IMR-90 (cell line): ENCODE data around the gene SDHA. TPM values are rescaled to one million over a fixed set of nuclear protein-coding genes. Genes with fewer than 3 reads are reported as not detected.

Experiments used
- ATAC-seq: fragments of 200-7000 bp; cut with Tn5 transposase; 2 replicates; pipeline ENCODE4 v1.9.1; 2020; ENCODE audit warnings: low read depth, mild to moderate bottlenecking, moderate library complexity
- BruUV-seq: library from RNA; stranded (reverse); fragments of 400-500 nt; replicated peaks from 2 replicates; lab custom pipeline; 2021; lab: Mats Ljungman, UMichigan
- CTCF ChIA-PET: fragments of 300-600 bp; formaldehyde crosslinking; extraction: SDS; loops from one replicate; lab custom pipeline; 2021; ENCODE audit warnings: antibody characterized with exemption; lab: Yijun Ruan, JAX
- POLR2A ChIA-PET: fragments of 300-600 bp; sonication (Branson Sonifier 250); formaldehyde crosslinking; loops from one replicate; lab custom pipeline; 2022; ENCODE audit warnings: antibody characterized with exemption; ENCODE audit not compliant: unreplicated experiment; lab: Charles Lee
- DNase-seq: peaks from one replicate; pipeline ENCODE4 v3.0.0; 2013
- H2AFZ ChIP-seq: replicated peaks from 2 replicates; pipeline ENCODE3; 2013; ENCODE audit warnings: low read length, mild to moderate bottlenecking; ENCODE audit not compliant: poor library complexity
- H2AK5ac ChIP-seq: 2 replicates; pipeline ENCODE4 v1.6.1; 2013; ENCODE audit warnings: low read depth, low read length, inconsistent platforms
- H2AK9ac ChIP-seq: replicated peaks from 2 replicates; pipeline ENCODE3; 2013; ENCODE audit warnings: mild to moderate bottlenecking, low read depth, low read length, moderate library complexity; ENCODE audit not compliant: poor library complexity
- H2BK120ac ChIP-seq: 2 replicates; pipeline ENCODE4 v1.6.1; 2013; ENCODE audit warnings: low read depth, low read length, inconsistent platforms
- H2BK15ac ChIP-seq: 3 replicates; pipeline ENCODE4 v1.6.1; 2013; ENCODE audit warnings: low read depth, low read length, inconsistent platforms
- H2BK20ac ChIP-seq: 2 replicates; pipeline ENCODE4 v1.6.1; 2013; ENCODE audit warnings: low read depth, mild to moderate bottlenecking, inconsistent platforms, low read length, moderate library complexity
- H2BK5ac ChIP-seq: 2 replicates; pipeline ENCODE4 v1.6.1; 2013; ENCODE audit warnings: mild to moderate bottlenecking, low read depth, low read length, inconsistent platforms; ENCODE audit not compliant: poor library complexity, severe bottlenecking
- H3K14ac ChIP-seq: replicated peaks from 2 replicates; pipeline ENCODE4 v1.6.1; 2013; ENCODE audit warnings: low read depth, low read length, inconsistent platforms
- H3K18ac ChIP-seq: 2 replicates; pipeline ENCODE4 v1.6.1; 2013; ENCODE audit warnings: low read depth, low read length, control low read depth
- H3K23ac ChIP-seq: 2 replicates; pipeline ENCODE4 v1.6.1; 2013; ENCODE audit warnings: low read depth, low read length, inconsistent platforms
- H3K27ac ChIP-seq: 2 replicates; pipeline ENCODE4 v1.5.1; 2013; ENCODE audit warnings: mild to moderate bottlenecking, control low read depth, low read length; ENCODE audit not compliant: insufficient read depth
- H3K27me3 ChIP-seq: 2 replicates; pipeline ENCODE4 v1.6.1; 2013; ENCODE audit warnings: low read length; ENCODE audit not compliant: control insufficient read depth, insufficient read depth
- H3K36me3 ChIP-seq: 2 replicates; pipeline ENCODE4 v1.6.1; 2013; ENCODE audit warnings: low read length, mixed read lengths; ENCODE audit not compliant: control insufficient read depth, insufficient read depth
- H3K4ac ChIP-seq: 2 replicates; pipeline ENCODE4 v1.6.1; 2013; ENCODE audit warnings: low read depth, low read length, inconsistent platforms
- H3K4me1 ChIP-seq: 2 replicates; pipeline ENCODE4 v1.6.1; 2013; ENCODE audit warnings: low read length, mixed read lengths; ENCODE audit not compliant: control insufficient read depth, insufficient read depth
- H3K4me2 ChIP-seq: 2 replicates; pipeline ENCODE4 v1.6.1; 2013; ENCODE audit warnings: low read depth, mild to moderate bottlenecking, control low read depth, low read length, moderate library complexity
- H3K4me3 ChIP-seq: 2 replicates; pipeline ENCODE4 v1.5.1; 2013; ENCODE audit warnings: low read depth, mild to moderate bottlenecking, control low read depth, low read length, moderate library complexity; ENCODE audit not compliant: insufficient read depth
- H3K56ac ChIP-seq: 2 replicates; pipeline ENCODE4 v1.6.1; 2013; ENCODE audit warnings: low read length, inconsistent platforms; ENCODE audit not compliant: insufficient read depth; ENCODE audit errors: extremely low read depth
- H3K79me1 ChIP-seq, 2 experiments: 2 replicates each; pipeline ENCODE4 v1.6.1; 2013; ENCODE audit warnings: low read length in 2 of 2, inconsistent platforms in 1 of 2, low read depth in 1 of 2
- H3K9ac ChIP-seq: 2 replicates; pipeline ENCODE4 v1.6.1; 2013; ENCODE audit warnings: low read depth, low read length, control low read depth
- H3K9me1 ChIP-seq: 2 replicates; pipeline ENCODE4 v1.6.1; 2013; ENCODE audit warnings: low read length, inconsistent platforms; ENCODE audit not compliant: insufficient read depth
- H3K9me3 ChIP-seq: 2 replicates; pipeline ENCODE4 v1.6.1; 2013; ENCODE audit warnings: low read length; ENCODE audit not compliant: control insufficient read depth, insufficient read depth
- H4K20me1 ChIP-seq: 2 replicates; pipeline ENCODE4 v1.6.1; 2013; ENCODE audit warnings: low read length, inconsistent platforms; ENCODE audit not compliant: insufficient read depth
- H4K5ac ChIP-seq: 2 replicates; pipeline ENCODE4 v1.6.1; 2013; ENCODE audit warnings: mild to moderate bottlenecking, low read depth, low read length, control low read depth
- H4K8ac ChIP-seq, 2 experiments: 2 replicates each; pipeline ENCODE4 v1.6.1; 2013; ENCODE audit warnings: low read depth in 2 of 2, low read length in 2 of 2, control low read depth in 1 of 2, inconsistent platforms in 1 of 2
- H4K91ac ChIP-seq: 2 replicates; pipeline ENCODE4 v1.6.1; 2013; ENCODE audit warnings: low read depth, low read length, inconsistent platforms; ENCODE audit not compliant: insufficient read depth
- CEBPB ChIP-seq: IDR thresholded peaks from 2 replicates; pipeline ENCODE4 v1.6.1; 2012; ENCODE audit warnings: low read depth, low read length, improper control_type of control experiment
- RAD21 ChIP-seq: IDR thresholded peaks from 2 replicates; pipeline ENCODE4 v1.6.1; 2012; ENCODE audit warnings: low read length, improper control_type of control experiment
- WGBS, 2 experiments: methylation state at CpG; one replicate each; pipeline versions ENCODE4 v1.1.5 to v1.1.7; 2013; ENCODE audit warnings: missing lambda C conversion rate in 2 of 2; ENCODE audit not compliant: insufficient read length in 1 of 2; ENCODE audit errors: extremely low coverage in 2 of 2; 5-methylcytosine and 5-hydroxymethylcytosine counted together
- dilution Hi-C: fragments of 300-500 bp; cut with HindIII; formaldehyde crosslinking; loops from one replicate; pipeline ENCODE4 v1.14.3; 2018; ENCODE audit warnings: low sequenced_read_pairs; ENCODE audit not compliant: unreplicated experiment
- in situ Hi-C: fragments of 300-500 bp; cut with MboI; formaldehyde crosslinking; loops from 3 replicates; pipeline ENCODE4 v1.14.3; 2019; ENCODE audit warnings: low sequenced_read_pairs, inconsistent platforms, mixed read lengths
- intact Hi-C: fragments of 100-400 bp; cut with micrococcal nuclease; formaldehyde crosslinking; loops from 2 replicates; pipeline ENCODE4 v1.10.0; 2022
- polyA plus RNA-seq, 3 experiments: library from polyadenylated mRNA; depleted of rRNA; stranded (reverse); fragments of >200 nt; gene quantifications; 2 replicates each; pipeline ENCODE4 v1.2.3, GENCODE V29; 2012; ENCODE audit warnings: low replicate concordance in 1 of 3
- total RNA-seq: library from RNA; depleted of rRNA; stranded (reverse); fragments of >200 nt; gene quantifications from 2 replicates; pipeline ENCODE4 v1.2.3, GENCODE V29; 2012

The SDHA gene
- total and polyA plus RNA-seq, 2 of the 4 experiments (the other 2 are of a cell fraction) = 105 to 121 TPM

GRCh38 chr5:228886-229285 is 10.8 kb downstream of the SDHA start:
- H2AFZ ChIP-seq = no peak overlapping the region
- H4K8ac ChIP-seq = no peak overlapping the region
- H3K9me1 ChIP-seq = no peaks in the 10 kb centered on the region; the same call in 1 of the 2 replicates
- intact Hi-C loops = no loop called here
- H3K27ac ChIP-seq = no peak overlapping the region
- no peak overlapping the region for H3K23ac ChIP-seq
- no peaks in the 10 kb centered on the region for H3K9me3 ChIP-seq
- DNase-seq = no peak
- H4K20me1 ChIP-seq = peaks cover 12% of the 10 kb centered on the region
- no peak overlapping the region for H3K4me3 ChIP-seq
- H2BK15ac ChIP-seq = no peak overlapping the region
- no peak overlapping the region for H3K56ac ChIP-seq
- no peak overlapping the region for H2BK5ac ChIP-seq
- no peak for ATAC-seq
- no TSS peak for BruUV-seq
- no peak overlapping the region for H4K5ac ChIP-seq
- dilution Hi-C loops = no loop called here
- H4K91ac ChIP-seq = no peak overlapping the region
- no peak overlapping the region for H2AK5ac ChIP-seq
- no peak overlapping the region for H2AK9ac ChIP-seq
- H2BK20ac ChIP-seq = no peak overlapping the region
- TF ChIP-seq RAD21 (no peak), CEBPB (no peak)
- no peaks in the 10 kb centered on the region for H3K4me1 ChIP-seq
- H3K79me1 ChIP-seq = peaks cover 26 to 29% of the 10 kb centered on the region in 2 experiments
- H3K4me2 ChIP-seq = no peak overlapping the region
- H2BK120ac ChIP-seq = no peak overlapping the region
- no peaks in the 10 kb centered on the region for H3K27me3 ChIP-seq
- CTCF ChIA-PET = no interaction called here
- H3K4ac ChIP-seq = no peak overlapping the region
- POLR2A ChIA-PET = no interaction called here
- in situ Hi-C loops = no loop called here
- H3K14ac ChIP-seq = no peak overlapping the region
- H3K36me3 ChIP-seq = peaks cover 67% of the 10 kb centered on the region
- no CpG with 5 or more reads among the region's 3 CpGs for WGBS, 2 experiments
- H3K18ac ChIP-seq = no peak overlapping the region
- H3K9ac ChIP-seq = no peak overlapping the region
